OCI-M2 (cell line): ENCODE measurements around the gene STRC.
"Not testable (repeated sequence)": the region's sequence is repeated elsewhere in the genome, so short reads cannot be mapped to it uniquely, and the experiment has no call there.

Experiments used
- DNase-seq: peaks from one replicate; lab custom pipeline; 2025; ENCODE audit not compliant: unreplicated experiment; lab: John Stamatoyannopoulos, UW

STRC gene

GRCh38 chr15:43566615-43567014 is 52.0 kb downstream of the STRC start:
- not testable (repeated sequence) for DNase-seq

GRCh38 chr15:43563793-43564192 is 54.8 kb downstream of the STRC start:
- not testable (repeated sequence) for DNase-seq

- not testable (repeated sequence) for DNase-seq
Measured at GRCh38 chr15:43562753-43563152, 55.8 kb downstream of the STRC start.

- DNase-seq = no peak
Measured at GRCh38 chr15:43552986-43553385, 65.6 kb downstream of the STRC start.

- DNase-seq = no peak
Measured at GRCh38 chr15:43552256-43552655, 66.3 kb downstream of the STRC start.

GRCh38 chr15:43550527-43551363 is 67.9 kb downstream of the STRC start:
- DNase-seq = no peak
